ENCODE results near the gene CAPN2.

- TF ChIP-seq POLR2A (IDR thresholded peaks at IDR 0.05; ENCODE audit: low read length) (no peak), GATA1 (IDR thresholded peaks at IDR 0.05; ENCODE audit: low read depth, low read length) (no peak)
Measured at GRCh38 chr1:223780949-223781348, 68.6 kb downstream of the CAPN2 start.
